Body of pancreas (tissue), 4 donors: ENCODE data around the gene RPS6KA5. TPM values are rescaled to one million over a fixed set of nuclear protein-coding genes. Genes with fewer than 3 reads are reported as not detected.
"Not testable (repeated sequence)": the region's sequence is repeated elsewhere in the genome, so short reads cannot be mapped to it uniquely, and the experiment has no call there.

Experiments
- ATAC-seq: fragments of 150-250 bp; one replicate; pipeline ENCODE4 v1.9.1; 2016
- DNase-seq, 4 donors: peaks; one replicate each; pipeline ENCODE4 v3.0.0-alpha.2; 2019
- H3K27ac ChIP-seq, 4 donors: fragments of 200-600 bp; sonication (generic); 1 replicate in 3 of 4; 2 replicates in 1 of 4; pipeline versions ENCODE4 v1.5.1 to v1.6.1; 2016 to 2019; ENCODE audit warnings: mild to moderate bottlenecking in 1 of 4, mixed read lengths in 1 of 4, moderate library complexity in 1 of 4
- H3K27me3 ChIP-seq, 2 donors: fragments of 200-600 bp; sonication (generic); one replicate each; pipeline ENCODE4 v1.6.0; 2016; ENCODE audit warnings: mild to moderate bottlenecking in 1 of 2
- H3K36me3 ChIP-seq, 2 donors: fragments of 200-600 bp; sonication (generic); replicated peaks in 1 of 2; 2 replicates each; pipeline ENCODE4 v1.5.1; 2016; ENCODE audit warnings: low read depth in 2 of 2; ENCODE audit not compliant: insufficient read depth in 1 of 2
- H3K4me1 ChIP-seq: fragments of 200-600 bp; sonication (generic); one replicate; pipeline ENCODE4 v1.6.0; 2016
- H3K4me3 ChIP-seq, 2 donors: fragments of 200-600 bp; sonication (generic); 1 replicate in 1 of 2; 2 replicates in 1 of 2; pipeline ENCODE4 v1.5.1; 2016 to 2019
- H3K9me3 ChIP-seq, 3 donors: fragments of 200-600 bp; sonication (generic); 1 replicate in 2 of 3; 2 replicates in 1 of 3; pipeline ENCODE4 v1.5.1; 2016
- POLR2A ChIP-seq, 3 donors: fragments of 450-650 bp; IDR thresholded peaks; one replicate each; pipeline ENCODE4 v1.6.1; 2016; ENCODE audit warnings: antibody characterized with exemption in 3 of 3, mild to moderate bottlenecking in 2 of 3
- WGBS, 2 donors: methylation state at CpG; one replicate each; pipeline ENCODE4 v1.1.5; 2017; 5-methylcytosine and 5-hydroxymethylcytosine counted together
- intact Hi-C: fragments of 100-400 bp; cut with DNase I; formaldehyde crosslinking; loops from one replicate; pipeline ENCODE4 v1.15.1; 2023
- total RNA-seq, 2 donors: library from RNA; depleted of rRNA; stranded (reverse); fragments of >200 nt; gene quantifications; one replicate each; pipeline ENCODE4 v1.1.0, GENCODE V29; 2016
- TF ChIP-seq, protein P1 (sequence below), 7 experiments: fragments of 450-650 bp in 4 of 7; fragments of 200-600 bp in 3 of 7; sonication (generic) in 3 of 7; IDR thresholded peaks; one replicate each; pipeline ENCODE4 v1.5.1; 2016 to 2019; ENCODE audit warnings: antibody characterized with exemption in 7 of 7

RPS6KA5 gene
- total RNA-seq, 2 donors from 2014 or later = 0.66 to 2.9 TPM

DNA sequence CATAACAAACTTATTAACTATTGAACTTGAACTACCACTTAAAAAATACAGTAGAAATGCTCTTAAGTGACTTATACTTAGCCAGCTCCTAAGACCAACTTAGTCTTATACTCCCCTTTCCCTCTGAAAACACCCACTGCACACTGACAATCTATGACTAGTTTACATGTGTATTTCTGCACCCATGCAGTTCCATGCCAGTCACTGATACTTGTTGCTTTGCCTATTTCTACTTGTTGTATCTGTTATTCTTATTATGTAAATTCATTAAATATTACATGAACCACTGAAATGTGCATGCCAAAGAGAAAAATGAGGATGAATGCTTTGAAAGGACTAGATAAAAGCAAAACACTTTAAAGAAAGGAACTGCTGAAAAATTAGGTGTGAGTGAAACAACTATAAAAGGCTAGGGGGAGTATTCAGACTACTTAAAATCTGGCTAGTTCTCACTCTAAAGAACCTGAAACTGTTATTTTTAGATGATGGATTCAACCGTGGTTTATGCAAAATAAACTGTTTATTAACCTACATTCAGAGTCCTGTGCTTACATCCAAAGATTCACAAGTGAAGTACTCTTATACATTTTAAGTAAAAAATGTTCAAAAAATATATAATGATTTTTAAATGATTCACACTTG, 74.7 kb downstream of the RPS6KA5 start:
- 13 to 21% methylated on average over 1 of the region's 1 CpG for WGBS, 2 donors
- ATAC-seq = no peak

GRCh38 chr14:90983560-90983959, 76.9 kb downstream of the RPS6KA5 start:
- TF ChIP-seq, protein P1, sequence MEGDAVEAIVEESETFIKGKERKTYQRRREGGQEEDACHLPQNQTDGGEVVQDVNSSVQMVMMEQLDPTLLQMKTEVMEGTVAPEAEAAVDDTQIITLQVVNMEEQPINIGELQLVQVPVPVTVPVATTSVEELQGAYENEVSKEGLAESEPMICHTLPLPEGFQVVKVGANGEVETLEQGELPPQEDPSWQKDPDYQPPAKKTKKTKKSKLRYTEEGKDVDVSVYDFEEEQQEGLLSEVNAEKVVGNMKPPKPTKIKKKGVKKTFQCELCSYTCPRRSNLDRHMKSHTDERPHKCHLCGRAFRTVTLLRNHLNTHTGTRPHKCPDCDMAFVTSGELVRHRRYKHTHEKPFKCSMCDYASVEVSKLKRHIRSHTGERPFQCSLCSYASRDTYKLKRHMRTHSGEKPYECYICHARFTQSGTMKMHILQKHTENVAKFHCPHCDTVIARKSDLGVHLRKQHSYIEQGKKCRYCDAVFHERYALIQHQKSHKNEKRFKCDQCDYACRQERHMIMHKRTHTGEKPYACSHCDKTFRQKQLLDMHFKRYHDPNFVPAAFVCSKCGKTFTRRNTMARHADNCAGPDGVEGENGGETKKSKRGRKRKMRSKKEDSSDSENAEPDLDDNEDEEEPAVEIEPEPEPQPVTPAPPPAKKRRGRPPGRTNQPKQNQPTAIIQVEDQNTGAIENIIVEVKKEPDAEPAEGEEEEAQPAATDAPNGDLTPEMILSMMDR (IDR thresholded peaks at IDR 0.05) = no peak
- no peak for TF ChIP-seq POLR2A (IDR thresholded peaks at IDR 0.05)
- ATAC-seq (no peak), DNase-seq (no peak)
- Histone ChIP-seq H3K27me3 (no peaks in the 10 kb centered on the region), H3K4me3 (no peak overlapping the region), H3K4me1 (no peaks in the 10 kb centered on the region), H3K36me3 (no peaks in the 10 kb centered on the region), H3K9me3 (no peaks in the 10 kb centered on the region), H3K27ac (no peak overlapping the region)
- WGBS, 2 donors = 85 to 88% methylated on average over 4 of the region's 4 CpGs
- intact Hi-C loops = no loop called here

More for the DNA sequence above, 74.7 kb downstream of the RPS6KA5 start:
- intact Hi-C loops = no loop called here
- no peak overlapping the region for H3K4me3 ChIP-seq
- H3K27ac ChIP-seq = no peak overlapping the region
- no peaks in the 10 kb centered on the region for H3K4me1 ChIP-seq
- H3K36me3 ChIP-seq = no peaks in the 10 kb centered on the region
- H3K27me3 ChIP-seq = no peaks in the 10 kb centered on the region
- no peaks in the 10 kb centered on the region for H3K9me3 ChIP-seq
- DNase-seq = no peak
- no peak for TF ChIP-seq POLR2A (IDR thresholded peaks at IDR 0.05)
- TF ChIP-seq, protein P1 (IDR thresholded peaks at IDR 0.05) = no peak

- intact Hi-C loops = no loop called here
- WGBS, 2 donors = 87% methylated on average over 3 of the region's 3 CpGs
- Histone ChIP-seq H3K4me1 (no peaks in the 10 kb centered on the region), H3K36me3 (no peaks in the 10 kb centered on the region), H3K27me3 (no peaks in the 10 kb centered on the region), H3K9me3 (no peaks in the 10 kb centered on the region), H3K27ac (no peak overlapping the region), H3K4me3 (no peak overlapping the region)
- TF ChIP-seq POLR2A (IDR thresholded peaks at IDR 0.05) = no peak
- TF ChIP-seq, protein P1 (IDR thresholded peaks at IDR 0.05) = no peak
- DNase-seq = no peak
- no peak for ATAC-seq
Measured at GRCh38 chr14:90981636-90982035, 78.8 kb downstream of the RPS6KA5 start.

- ATAC-seq, H3K27me3 ChIP-seq, intact Hi-C loops, H3K4me1 ChIP-seq, H3K9me3 ChIP-seq, H3K36me3 ChIP-seq, H3K27ac ChIP-seq, H3K4me3 ChIP-seq, DNase-seq: not testable (repeated sequence)
- WGBS, 2 donors = 88 to 91% methylated on average over 3 of the region's 3 CpGs
Measured at GRCh38 chr14:90980636-90981035, 79.8 kb downstream of the RPS6KA5 start.

GRCh38 chr14:90979515-90979914, 80.9 kb downstream of the RPS6KA5 start:
- H3K27ac ChIP-seq = no peak overlapping the region
- 71 to 83% methylated on average over 5 of the region's 5 CpGs for WGBS, 2 donors
- H3K4me1 ChIP-seq = no peaks in the 10 kb centered on the region
- TF ChIP-seq, protein P1 (IDR thresholded peaks at IDR 0.05) = no peak
- TF ChIP-seq POLR2A (IDR thresholded peaks at IDR 0.05) = no peak
- H3K36me3 ChIP-seq = no peaks in the 10 kb centered on the region
- H3K4me3 ChIP-seq = no peak overlapping the region
- ATAC-seq = no peak
- no peak for DNase-seq
- intact Hi-C loops = no loop called here
- no peaks in the 10 kb centered on the region for H3K27me3 ChIP-seq
- H3K9me3 ChIP-seq = no peaks in the 10 kb centered on the region
